Stimulated activated CD8-positive, alpha-beta memory T cell treated with anti-CD3 and anti-CD28 coated beads, Interleukin-7, amount 100 ng/mL, for 1 hour (primary cell): ENCODE results near the gene RAB1B.
"Not testable (repeated sequence)": the region's sequence is repeated elsewhere in the genome, so short reads cannot be mapped to it uniquely, and the experiment has no call there.

ENCODE experiments used
- DNase-seq, 2 donors: peaks; one replicate each; pipeline ENCODE4 v3.0.0-alpha.2; 2020; ENCODE audit warnings: low read depth in 2 of 2

RAB1B gene

GRCh38 chr11:66309475-66309874, 41.0 kb downstream of the RAB1B start:
- DNase-seq, result no peak

- DNase-seq, result no peak
These were observed 41.9 kb downstream of the RAB1B start for GRCh38 chr11:66310324-66310723.

DNA sequence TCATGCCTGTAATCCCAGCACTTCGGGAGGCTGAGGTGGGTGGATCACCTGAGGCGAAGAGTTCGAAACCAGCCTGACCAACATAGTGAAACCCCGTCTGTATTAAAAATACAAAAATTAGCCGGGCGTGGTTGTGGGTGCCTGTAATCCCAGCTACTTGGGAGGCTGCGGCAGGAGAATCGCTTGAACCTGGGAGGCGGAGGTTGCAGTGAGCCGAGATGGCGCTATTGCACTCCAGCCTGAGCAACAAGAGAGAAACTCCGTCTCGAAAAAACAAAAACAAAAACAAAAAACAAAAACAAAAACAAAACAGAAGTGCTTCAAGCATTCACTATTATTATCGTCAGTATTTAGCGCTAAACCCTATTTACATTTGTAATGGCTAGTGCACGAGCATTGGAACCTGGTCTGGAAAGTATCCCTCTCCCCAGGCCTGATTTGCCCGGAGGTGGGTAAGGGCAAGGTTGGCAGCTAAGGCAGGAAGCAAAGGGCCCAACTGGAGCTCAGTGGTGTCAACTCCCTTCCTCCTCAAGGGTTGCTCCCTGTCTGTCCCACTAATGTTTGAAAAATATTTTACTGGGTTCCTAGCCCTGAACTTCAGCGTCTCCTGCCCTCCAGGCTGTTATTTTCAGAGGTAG, 42.5 kb downstream of the RAB1B start:
- not testable (repeated sequence) for DNase-seq

DNA sequence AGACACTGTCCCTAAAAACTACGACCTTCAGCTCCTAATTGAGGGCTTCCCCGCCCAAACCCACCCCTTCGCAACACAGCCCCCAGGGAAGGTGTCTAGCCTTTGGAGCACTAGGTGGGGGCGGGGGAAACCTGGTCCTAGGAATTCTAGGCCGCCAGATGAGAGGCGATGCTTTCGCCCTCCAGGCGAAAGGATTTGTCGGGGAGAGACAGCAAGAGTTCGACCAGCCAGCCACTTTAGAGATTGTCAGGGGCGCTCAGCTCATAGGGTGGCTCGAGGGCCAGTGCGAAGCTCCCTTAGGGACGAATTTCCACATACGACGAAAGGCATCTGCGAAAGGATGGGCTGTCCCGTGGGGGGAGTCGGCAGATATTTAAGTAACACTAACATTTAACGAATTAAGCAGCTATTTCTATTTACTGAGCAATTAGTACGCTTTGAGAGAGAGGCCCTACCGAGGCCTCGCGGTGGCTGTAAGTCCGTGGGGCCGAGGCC, 43.1 kb downstream of the RAB1B start:
- DNase-seq, result no peak

DNA sequence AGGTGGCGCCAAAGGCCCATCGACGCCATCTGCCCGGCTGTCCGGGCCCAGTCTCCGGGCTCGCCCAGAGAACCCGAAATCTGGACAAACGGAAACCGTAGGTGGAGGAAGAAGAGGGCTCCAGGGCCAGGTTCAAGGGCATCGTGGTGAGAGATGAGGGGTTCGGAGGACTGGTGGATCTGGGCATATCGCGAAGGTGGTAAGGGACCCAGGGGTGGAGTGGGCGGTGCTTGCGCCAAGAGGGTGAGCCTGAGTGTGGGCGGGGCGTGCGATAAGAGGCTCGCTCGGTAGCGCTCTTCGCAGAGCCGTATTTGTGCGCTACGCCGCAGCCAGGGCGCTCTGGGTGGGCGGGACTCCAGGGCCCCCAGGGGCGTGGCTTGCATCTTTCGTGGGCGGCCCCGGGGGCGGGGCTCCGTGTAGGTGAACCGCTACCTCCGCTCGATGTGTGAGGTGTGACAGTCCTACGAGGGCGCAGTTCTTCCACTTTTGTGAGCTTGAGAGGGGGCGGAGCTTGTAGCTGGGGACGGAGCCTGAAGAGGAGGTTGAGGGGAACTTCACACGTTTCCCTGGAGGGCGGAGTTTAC, 43.6 kb downstream of the RAB1B start:
- peak; percentile 98 for DNase-seq

DNA sequence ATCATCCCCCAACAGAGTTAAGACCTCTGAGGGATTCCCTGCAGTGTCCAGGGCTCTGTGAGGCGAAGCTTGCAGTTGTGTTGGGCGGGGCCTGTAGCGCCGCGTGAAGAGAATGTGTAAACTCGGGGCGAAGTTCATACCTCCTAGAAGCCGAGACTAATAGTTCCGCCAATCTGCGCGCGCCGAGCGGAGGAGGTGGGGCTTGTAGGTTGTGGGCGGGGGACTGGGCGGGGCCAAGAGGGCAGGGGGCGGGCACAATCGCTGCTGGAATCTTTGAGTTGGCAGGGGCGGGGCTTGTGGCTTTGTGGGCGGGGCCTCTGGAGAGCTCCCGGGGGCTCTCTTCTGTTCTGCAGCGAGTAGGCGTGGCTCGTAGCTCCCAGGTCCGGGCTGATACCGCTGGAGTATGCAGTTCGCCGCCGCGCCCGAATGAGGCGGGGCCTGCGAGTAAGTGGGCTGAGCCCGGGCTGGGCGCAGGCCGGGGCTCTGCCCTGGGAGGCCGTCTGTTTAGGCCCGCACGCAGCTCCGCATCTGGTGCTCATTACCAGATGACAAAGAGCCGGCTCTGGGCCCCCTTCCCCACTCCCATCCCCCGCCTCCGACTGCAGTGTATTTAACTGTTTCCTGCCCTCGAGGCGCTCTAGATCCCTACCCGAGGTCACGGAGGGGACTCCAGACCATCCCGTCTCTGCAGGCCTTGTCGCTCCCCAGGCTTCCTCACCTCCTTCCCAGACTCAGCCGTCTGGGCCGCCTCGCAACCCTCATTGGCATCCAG, 44.3 kb downstream of the RAB1B start:
- peak; percentile 98 for DNase-seq

- DNase-seq, result no peak
These were observed 45.1 kb downstream of the RAB1B start for GRCh38 chr11:66313321-66314185.

DNA sequence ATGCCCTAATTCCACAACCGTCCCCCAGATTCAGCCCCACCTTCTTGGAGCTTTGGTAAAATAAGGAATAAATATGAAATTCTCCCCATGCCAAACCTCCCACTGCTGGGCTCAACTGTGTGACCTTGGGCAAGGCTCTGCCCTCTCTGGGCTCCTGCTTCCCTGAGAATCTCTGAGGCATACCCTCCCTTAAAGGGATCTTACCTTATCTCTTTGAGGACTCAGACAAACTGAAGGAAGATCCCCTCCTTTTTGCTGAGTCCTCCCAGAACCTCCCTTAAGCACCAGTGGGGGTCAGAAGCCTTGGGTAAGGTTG, 45.7 kb downstream of the RAB1B start:
- DNase-seq, result no peak

DNA sequence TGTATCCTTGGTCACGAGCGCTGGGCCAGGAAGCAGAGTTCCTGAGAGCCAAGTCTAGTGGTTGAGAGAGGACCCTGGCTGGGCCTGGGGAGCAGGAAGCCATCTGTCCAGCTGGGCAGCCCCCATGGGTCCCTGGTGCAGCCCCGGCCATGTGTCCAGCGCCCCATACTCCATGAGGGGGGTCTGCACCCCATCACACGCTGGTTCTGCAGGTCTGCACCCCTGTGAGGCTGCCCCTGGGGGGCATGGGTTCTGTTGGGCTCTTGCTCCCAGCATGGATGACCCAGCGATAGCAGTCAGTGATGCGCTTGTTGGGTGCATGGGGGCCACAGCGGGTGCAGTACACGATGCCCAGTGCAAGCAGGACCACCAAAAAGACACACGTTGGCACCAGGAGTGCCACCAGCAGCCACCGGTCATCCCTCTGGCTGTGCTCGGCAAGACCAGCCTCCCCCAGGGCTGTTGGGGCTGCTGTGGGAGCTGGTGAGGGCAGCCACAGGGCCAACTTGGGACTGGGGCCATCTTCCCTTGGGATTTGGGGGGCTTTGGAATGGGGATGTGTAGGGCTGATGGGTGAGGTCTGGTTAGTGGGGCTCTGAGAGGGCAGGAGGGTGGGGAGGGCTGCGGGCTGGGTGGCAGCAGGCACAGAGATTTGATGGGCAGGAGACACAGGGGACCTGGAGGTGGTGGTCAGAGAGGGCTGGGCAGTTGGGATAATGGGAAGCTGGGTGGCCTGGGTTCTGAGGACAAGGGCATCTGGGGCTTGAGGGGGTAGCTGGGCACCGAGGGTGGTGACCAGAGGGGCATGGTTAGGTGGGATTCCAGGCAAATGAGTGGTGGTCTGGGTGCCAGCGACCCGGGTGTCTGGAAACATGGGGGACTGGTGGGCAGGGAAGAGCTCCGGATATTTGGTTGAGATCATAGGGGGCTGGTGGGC, 46.4 kb downstream of the RAB1B start:
- DNase-seq, result no peak

GRCh38 chr11:66315498-66315885, 47.1 kb downstream of the RAB1B start:
- DNase-seq, result no peak

GRCh38 chr11:66315921-66316811, 47.7 kb downstream of the RAB1B start:
- DNase-seq, result no peak

GRCh38 chr11:66316849-66317251, 48.4 kb downstream of the RAB1B start, which contains the start of gene CD248:
CD248 (minus strand) TSS chr11:66317044; CDS start chr11:66317027, 17 bp downstream.
- no peak for DNase-seq

- DNase-seq, result no peak
These were observed 48.9 kb downstream of the RAB1B start for GRCh38 chr11:66317322-66317722.

DNA sequence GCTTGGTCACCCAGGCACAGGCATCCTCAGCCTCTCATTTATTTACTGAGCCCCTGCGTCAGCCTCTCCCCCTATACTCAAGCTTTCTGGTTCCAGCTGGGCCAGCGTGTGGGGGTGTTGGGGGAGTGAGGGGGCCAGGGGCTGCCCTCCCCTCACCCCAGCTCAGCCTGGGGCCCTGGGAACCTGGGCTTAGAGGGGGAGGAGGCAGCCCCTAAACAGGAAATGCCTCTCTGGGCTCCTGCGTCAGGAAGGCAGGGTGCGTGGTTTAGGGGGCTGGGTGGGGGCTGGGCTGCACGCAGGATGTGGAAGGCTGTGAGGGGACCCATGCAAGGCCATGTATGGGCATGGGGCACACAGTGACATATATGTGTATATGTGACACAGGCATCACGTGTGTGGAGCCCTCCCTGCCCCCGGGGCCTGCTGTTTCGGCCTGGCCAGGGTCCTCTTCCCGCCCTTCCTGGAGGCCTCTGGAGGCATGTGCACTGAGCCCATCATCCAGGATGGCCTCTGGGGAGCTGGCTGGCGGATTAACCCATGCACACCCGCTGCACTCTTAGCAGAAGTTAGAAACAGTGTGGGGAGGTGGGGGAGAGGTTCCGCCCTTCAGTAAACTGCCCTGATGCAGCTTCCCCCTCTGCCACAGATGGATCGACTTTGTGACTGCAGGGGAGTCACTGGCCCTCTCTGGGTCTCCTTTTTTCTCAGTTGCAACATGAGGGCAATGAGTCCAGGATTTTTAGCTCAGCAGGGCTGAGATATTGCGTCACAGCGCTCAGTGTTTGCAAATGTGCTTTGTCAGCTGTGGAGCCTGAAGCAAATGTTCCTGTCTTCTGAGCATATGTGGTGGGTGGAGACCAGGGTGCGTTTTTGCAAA, 49.5 kb downstream of the RAB1B start:
- DNase-seq, result peak in 1 of 2 donors; percentile 55

- DNase-seq, result no peak
These were observed 50.1 kb downstream of the RAB1B start for GRCh38 chr11:66318600-66318970.

DNA sequence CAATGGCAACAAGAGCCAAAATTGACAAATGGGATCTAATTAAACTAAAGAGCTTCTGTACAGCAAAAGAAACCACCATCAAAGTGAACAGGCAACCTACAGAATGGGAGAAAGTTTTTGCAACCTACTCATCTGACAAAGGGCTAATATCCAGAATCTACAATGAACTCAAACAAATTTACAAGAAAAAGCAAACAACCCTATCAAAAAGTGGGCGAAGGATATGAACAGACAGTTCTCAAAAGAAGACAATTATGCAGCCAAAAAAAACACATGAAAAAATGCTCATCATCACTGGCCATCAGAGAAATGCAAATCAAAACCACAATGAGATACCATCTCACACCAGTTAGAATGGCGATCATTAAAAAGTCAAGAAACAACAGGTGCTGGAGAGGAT, 51.9 kb downstream of the RAB1B start:
- not testable (repeated sequence) for DNase-seq

DNA sequence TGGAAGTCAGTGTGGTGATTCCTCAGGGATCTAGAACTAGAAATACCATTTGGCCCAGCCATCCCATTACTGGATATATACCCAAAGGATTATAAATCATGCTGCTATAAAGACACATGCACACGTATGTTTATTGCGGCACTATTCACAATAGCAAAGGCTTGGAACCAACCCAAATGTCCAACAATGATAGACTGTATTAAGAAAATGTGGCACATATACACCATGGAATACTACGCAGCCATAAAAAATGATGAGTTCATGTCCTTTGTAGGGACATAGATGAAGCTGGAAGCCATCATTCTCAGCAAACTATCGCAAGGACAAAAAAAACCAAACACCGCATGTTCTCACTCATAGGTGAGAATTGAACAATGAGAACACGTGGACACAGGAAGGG, 52.3 kb downstream of the RAB1B start:
- not testable (repeated sequence) for DNase-seq

- no peak for DNase-seq
These were observed 53.2 kb downstream of the RAB1B start for GRCh38 chr11:66321606-66322005.
